Liver (tissue), 9 donors: Measurements from ENCODE around the gene DVL1. TPM values are rescaled to one million over a fixed set of nuclear protein-coding genes. Genes with fewer than 3 reads are reported as not detected.

Experiments
- DNase-seq: peaks from one replicate; pipeline ENCODE4 v3.0.0-alpha.2; 2017; ENCODE audit warnings: low spot score
- H3K27ac ChIP-seq, 2 donors: one replicate each; pipeline ENCODE4 v1.7.0; 2013; ENCODE audit warnings: inconsistent platforms in 2 of 2, low read length in 2 of 2, control low read depth in 1 of 2, low read depth in 1 of 2, mild to moderate bottlenecking in 1 of 2
- H3K27me3 ChIP-seq, 4 donors: one replicate each; pipeline versions ENCODE4 v1.6.1 to v1.7.0; 2013; ENCODE audit warnings: low read length in 3 of 4, inconsistent platforms in 1 of 4, mild to moderate bottlenecking in 1 of 4, moderate library complexity in 1 of 4; ENCODE audit not compliant: control insufficient read depth in 4 of 4, insufficient read depth in 4 of 4
- H3K36me3 ChIP-seq, 4 donors: one replicate each; pipeline versions ENCODE4 v1.6.1 to v1.7.0; 2013; ENCODE audit warnings: low read length in 3 of 4, mild to moderate bottlenecking in 3 of 4, low read depth in 1 of 4, moderate library complexity in 1 of 4; ENCODE audit not compliant: control insufficient read depth in 4 of 4, insufficient read depth in 3 of 4
- H3K4me1 ChIP-seq, 4 donors: one replicate each; pipeline versions ENCODE4 v1.6.1 to v1.7.0; 2013; ENCODE audit warnings: low read length in 3 of 4, mild to moderate bottlenecking in 3 of 4, moderate library complexity in 1 of 4; ENCODE audit not compliant: control insufficient read depth in 4 of 4, insufficient read depth in 4 of 4
- H3K4me3 ChIP-seq, 3 donors: one replicate each; pipeline versions ENCODE4 v1.6.1 to v1.7.0; 2013; ENCODE audit warnings: low read length in 3 of 3, control low read depth in 1 of 3, low read depth in 1 of 3, mild to moderate bottlenecking in 1 of 3
- H3K9ac ChIP-seq, 2 donors: one replicate each; pipeline ENCODE4 v1.7.0; 2013; ENCODE audit warnings: low read length in 2 of 2, mild to moderate bottlenecking in 2 of 2, moderate library complexity in 2 of 2, control low read depth in 1 of 2, low read depth in 1 of 2
- H3K9me3 ChIP-seq, 4 donors: one replicate each; pipeline versions ENCODE4 v1.6.1 to v1.7.0; 2013; ENCODE audit warnings: low read length in 3 of 4; ENCODE audit not compliant: control insufficient read depth in 4 of 4
- ATF3 ChIP-seq: IDR thresholded peaks from 2 replicates; pipeline ENCODE4 v1.6.1; 2016; ENCODE audit warnings: antibody characterized with exemption
- CTCF ChIP-seq: fragments of 150-350 bp; IDR thresholded peaks from 2 replicates; pipeline ENCODE4 v1.5.1; 2017; ENCODE audit warnings: improper control_type of control experiment, low read depth, low read length; ENCODE audit not compliant: missing input control
- EGR1 ChIP-seq, 2 donors: IDR thresholded peaks; 2 replicates each; pipeline ENCODE4 v1.6.1; 2016 to 2018; ENCODE audit warnings: antibody characterized with exemption in 2 of 2, low read depth in 2 of 2
- FOXA1 ChIP-seq: IDR thresholded peaks from 2 replicates; pipeline ENCODE4 v1.6.1; 2016; ENCODE audit warnings: antibody characterized with exemption
- FOXA2 ChIP-seq: IDR thresholded peaks from 2 replicates; pipeline ENCODE4 v1.6.1; 2016; ENCODE audit warnings: antibody characterized with exemption
- GABPA ChIP-seq, 2 donors: IDR thresholded peaks in 1 of 2; conservative IDR thresholded peaks in 1 of 2; 2 replicates each; pipeline ENCODE4 v1.6.1; 2016; ENCODE audit warnings: antibody characterized with exemption in 2 of 2, mild to moderate bottlenecking in 1 of 2, moderate library complexity in 1 of 2
- HNF4A ChIP-seq, 2 donors: conservative IDR thresholded peaks; 2 replicates each; pipeline ENCODE4 v1.6.1; 2016; ENCODE audit warnings: antibody characterized with exemption in 2 of 2, mild to moderate bottlenecking in 2 of 2
- HNF4G ChIP-seq: IDR thresholded peaks from 2 replicates; pipeline ENCODE4 v1.6.1; 2016; ENCODE audit warnings: antibody characterized with exemption
- JUND ChIP-seq, 2 donors: IDR thresholded peaks; 2 replicates each; pipeline ENCODE4 v1.6.1; 2016; ENCODE audit warnings: antibody characterized with exemption in 2 of 2
- NR2F2 ChIP-seq: IDR thresholded peaks from 2 replicates; pipeline ENCODE4 v1.6.1; 2016; ENCODE audit warnings: antibody characterized with exemption
- RAD21 ChIP-seq, 2 donors: IDR thresholded peaks; 2 replicates each; pipeline ENCODE4 v1.6.1; 2016; ENCODE audit warnings: antibody characterized with exemption in 2 of 2, mild to moderate bottlenecking in 2 of 2
- REST ChIP-seq: IDR thresholded peaks from 2 replicates; pipeline ENCODE4 v1.6.1; 2016; ENCODE audit warnings: antibody characterized with exemption, mild to moderate bottlenecking
- RXRA ChIP-seq, 2 donors: IDR thresholded peaks; 2 replicates each; pipeline ENCODE4 v1.6.1; 2017 to 2018; ENCODE audit warnings: antibody characterized with exemption in 2 of 2, mild to moderate bottlenecking in 1 of 2
- SP1 ChIP-seq: IDR thresholded peaks from 2 replicates; pipeline ENCODE4 v1.6.1; 2018; ENCODE audit warnings: antibody characterized with exemption, mild to moderate bottlenecking
- TAF1 ChIP-seq: conservative IDR thresholded peaks from 2 replicates; pipeline ENCODE4 v1.6.1; 2016; ENCODE audit warnings: antibody characterized with exemption, mild to moderate bottlenecking
- WGBS: extraction: QIAGEN DNeasy Blood & Tissue Kit; methylation state at CpG from one replicate; pipeline ENCODE4 v1.1.7; 2013; 5-methylcytosine and 5-hydroxymethylcytosine counted together
- polyA plus RNA-seq, 2 donors: library from polyadenylated mRNA; stranded (reverse) in 1 of 2; unstranded in 1 of 2; fragments of 200-250 nt in 1 of 2; fragments of >200 nt in 1 of 2; fragmentation: Nextera tagmentation in 1 of 2; extraction: Ambion mirVana in 1 of 2; gene quantifications; one replicate each; pipeline versions ENCODE4 v1.2.1 to v1.2.3, GENCODE V29; 2013 to 2015
- total RNA-seq, 2 donors: library from RNA; depleted of rRNA; stranded (reverse); fragments of >200 nt; gene quantifications; one replicate each; pipeline ENCODE4 v1.2.3, GENCODE V29; 2014
- donor health status: healthy.
- donor health status: healthy.
- donor health status: healthy.
- donor health status: healthy.
- donor health status: healthy.

Gene DVL1
- total and polyA plus RNA-seq, 4 donors = 5.7 to 41.2 (median 24.8) TPM

GRCh38 chr1:1290238-1290731, 58.9 kb downstream of the DVL1 start:
- 59% methylated on average over 15 of the region's 15 CpGs for WGBS
- no peak overlapping the region for H3K27ac ChIP-seq
- peak; percentile 74 for TF ChIP-seq CTCF
- TF ChIP-seq HNF4A (conservative IDR thresholded peaks at IDR 0.05) = no peak
- no peak for TF ChIP-seq JUND (IDR thresholded peaks at IDR 0.05)
- no peak for TF ChIP-seq EGR1 (IDR thresholded peaks at IDR 0.05; ENCODE audit: low read depth in 2 of 2)
- no peak for TF ChIP-seq FOXA1
- peak in 1 of 2 donors; percentile 86 for TF ChIP-seq RAD21 (IDR thresholded peaks at IDR 0.05)
- no peak for TF ChIP-seq FOXA2
- TF ChIP-seq REST = no peak

GRCh38 chr1:1287288-1288110, 61.7 kb downstream of the DVL1 start:
- 83% methylated on average over 46 of the region's 46 CpGs for whole genome bisulfite sequencing
- Histone ChIP-seq H3K9me3 (no peaks in the 10 kb centered on the region), H3K27me3 (no peaks in the 10 kb centered on the region), H3K4me3 (no peak overlapping the region), H3K27ac (no peak overlapping the region), H3K36me3 (no peaks in the 10 kb centered on the region), H3K4me1 (peaks cover 0 to 13% (median 7%) of the 10 kb centered on the region in 4 donors), H3K9ac (no peak overlapping the region)
- DNase-seq = no peak
- no peak for TF ChIP-seq NR2F2
- TF ChIP-seq GABPA (IDR thresholded peaks at IDR 0.05 in 1 of 2, conservative IDR thresholded peaks at IDR 0.05 in 1 of 2) = no peak
- TF ChIP-seq SP1 = no peak
- TF ChIP-seq FOXA2 = no peak
- TF ChIP-seq ATF3 = no peak
- no peak for TF ChIP-seq RAD21 (IDR thresholded peaks at IDR 0.05)
- TF ChIP-seq EGR1 (IDR thresholded peaks at IDR 0.05; ENCODE audit: low read depth in 2 of 2) = no peak
- no peak for TF ChIP-seq REST
- TF ChIP-seq HNF4G = no peak
- no peak for TF ChIP-seq RXRA (IDR thresholded peaks at IDR 0.05)
- TF ChIP-seq CTCF = no peak
- TF ChIP-seq TAF1 = no peak
- no peak for TF ChIP-seq JUND (IDR thresholded peaks at IDR 0.05)

More at GRCh38 chr1:1290238-1290731, 58.9 kb downstream of the DVL1 start:
- Histone ChIP-seq H3K27me3 (no peaks in the 10 kb centered on the region), H3K36me3 (peaks cover 0 to 9% (median under 1%) of the 10 kb centered on the region in 4 donors), H3K4me1 (peaks cover 0 to 13% (median 7%) of the 10 kb centered on the region in 4 donors), H3K9me3 (no peaks in the 10 kb centered on the region), H3K4me3 (no peak overlapping the region), H3K9ac (no peak overlapping the region)
- DNase-seq = peak; percentile 75
